NOMO-1 (cell line): ENCODE results near the gene PAWR.

Experiments used
- DNase-seq, 2 experiments: peaks; one replicate each; lab custom pipeline; 2025; ENCODE audit not compliant: unreplicated experiment in 2 of 2; lab: John Stamatoyannopoulos, UW

The PAWR gene

GRCh38 chr12:79690638-79691510 is at the start of gene PAWR:
TSS of gene PAWR (minus strand) at chr12:79690964. CDS start at chr12:79690244, 720 bp downstream.
- DNase-seq = no peak

- DNase-seq = peak in 1 of 2 experiments; percentile 23
These were observed 47.3 kb upstream of the PAWR start for GRCh38 chr12:79737875-79738718.

DNA sequence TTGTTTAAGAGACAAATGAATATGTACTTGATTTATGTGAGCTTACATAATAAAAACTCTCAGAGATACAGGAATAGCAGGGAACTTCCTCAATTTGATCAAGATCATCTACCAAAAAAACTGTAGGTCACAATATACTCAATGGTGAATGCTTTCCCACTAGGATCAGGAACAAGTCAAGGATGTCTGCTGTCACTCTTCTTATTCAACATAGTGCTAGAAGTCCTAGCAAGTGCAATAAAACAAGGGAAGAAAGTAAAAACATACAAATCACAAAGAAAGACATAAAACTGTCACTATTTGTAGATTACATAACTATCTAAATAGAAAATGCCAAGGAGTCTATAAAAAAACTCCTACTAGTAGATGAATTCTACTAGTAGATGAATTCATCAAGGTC is 41.9 kb upstream of the PAWR start:
- DNase-seq = peak in 1 of 2 experiments; percentile 5

GRCh38 chr12:79725987-79726386 is 35.2 kb upstream of the PAWR start:
- DNase-seq = no peak

DNA sequence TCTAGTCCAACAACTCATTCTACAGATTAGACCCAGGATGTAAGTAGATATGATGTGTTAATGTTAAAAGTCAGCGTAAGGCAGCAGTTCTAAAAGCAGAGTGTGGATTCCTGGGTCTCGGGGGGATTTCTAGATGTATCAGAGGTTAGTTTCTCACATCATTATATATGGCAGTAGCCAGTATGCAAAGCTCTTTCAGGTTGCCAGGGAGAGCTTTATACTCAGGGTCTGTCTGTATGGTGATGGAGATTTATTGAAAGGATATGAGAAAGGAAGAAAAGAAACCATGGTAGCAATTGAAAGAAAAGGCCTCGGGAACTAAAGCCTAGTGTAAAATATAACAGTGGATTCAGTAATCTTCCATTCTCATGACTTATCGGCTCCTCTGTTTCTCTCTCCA is 26.2 kb upstream of the PAWR start:
- DNase-seq = no peak

- no peak for DNase-seq
These were observed 24.5 kb upstream of the PAWR start for GRCh38 chr12:79715308-79715707.

GRCh38 chr12:79710707-79711483 is 20.1 kb upstream of the PAWR start:
- no peak for DNase-seq

DNA sequence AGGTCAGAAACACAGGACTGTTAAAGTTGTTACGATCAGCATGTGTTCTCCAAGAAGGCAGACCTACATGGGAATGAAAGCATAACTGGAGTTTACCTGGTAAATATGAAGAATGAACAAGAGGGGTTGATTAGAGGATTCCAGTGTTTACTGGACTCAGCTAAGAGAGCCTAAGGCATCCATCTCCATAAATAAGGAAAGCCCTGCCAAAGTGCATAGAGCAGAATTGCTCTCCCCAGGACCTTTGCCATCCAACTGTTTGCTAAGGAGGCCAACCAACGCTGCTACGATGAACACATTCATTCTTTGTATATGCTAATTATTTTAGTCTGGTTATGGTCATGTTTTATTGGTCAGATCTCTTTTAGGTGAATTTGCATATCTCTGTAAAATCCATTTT is 17.1 kb upstream of the PAWR start:
- DNase-seq = no peak

DNA sequence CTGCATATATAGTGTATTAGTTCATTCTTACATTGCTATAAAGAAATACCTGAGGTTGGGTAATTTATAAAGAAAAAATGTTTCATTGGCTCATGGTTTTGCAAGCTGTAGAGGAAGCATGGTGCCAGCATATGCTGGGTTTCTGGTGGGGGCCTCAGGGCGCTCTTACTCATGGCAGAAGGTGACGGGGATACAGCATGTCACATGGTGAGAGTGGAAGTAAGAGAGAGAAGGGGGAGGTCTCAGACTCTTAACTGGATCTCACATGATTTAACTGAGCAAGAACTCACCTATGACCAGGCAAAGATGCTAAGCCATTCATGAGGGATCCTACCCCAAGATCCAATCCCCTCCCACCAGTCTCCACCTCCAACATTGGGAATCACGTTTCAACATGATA is 15.9 kb upstream of the PAWR start:
- no peak for DNase-seq

- no peak for DNase-seq
These were observed 15.4 kb upstream of the PAWR start for GRCh38 chr12:79706156-79706555.

DNA sequence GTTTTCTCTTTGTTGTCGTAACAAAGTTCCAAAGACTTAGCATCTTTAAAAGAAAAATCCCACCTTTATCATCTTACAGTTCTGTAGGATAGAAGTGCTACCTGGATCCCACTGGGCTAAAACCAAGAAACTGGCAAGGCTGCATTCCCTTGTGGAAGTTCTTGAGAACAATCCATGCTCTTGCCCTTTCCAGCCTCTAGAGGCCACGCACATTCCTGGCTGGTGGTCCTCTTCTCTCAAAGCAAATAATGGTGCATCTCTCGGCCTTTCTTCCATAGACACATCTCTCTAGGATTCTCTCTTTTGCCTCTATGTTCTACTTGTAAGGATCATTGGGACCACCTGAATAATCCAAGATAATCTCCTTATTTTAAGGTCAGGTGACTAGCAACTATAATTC is 8.2 kb upstream of the PAWR start:
- DNase-seq = no peak

DNA sequence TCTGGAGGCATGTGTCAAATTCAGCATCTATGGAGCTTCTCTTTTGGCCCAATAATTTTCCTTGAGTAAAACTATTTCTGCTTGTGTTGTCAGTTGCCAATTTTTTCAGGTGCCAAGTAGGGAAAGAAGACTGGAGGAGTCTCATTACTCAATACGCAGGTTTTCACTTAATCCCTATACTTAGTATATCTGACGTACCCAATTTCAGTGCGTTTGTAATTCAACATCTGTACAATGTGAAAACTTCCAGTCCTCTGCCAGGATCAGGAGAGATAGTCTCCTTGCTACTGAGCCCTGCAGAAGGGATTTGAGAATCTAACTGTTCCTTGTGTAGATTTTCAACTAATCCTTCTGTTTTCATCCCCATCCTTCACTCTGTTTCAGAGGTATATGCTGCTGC is 5.7 kb upstream of the PAWR start:
- no peak for DNase-seq

DNA sequence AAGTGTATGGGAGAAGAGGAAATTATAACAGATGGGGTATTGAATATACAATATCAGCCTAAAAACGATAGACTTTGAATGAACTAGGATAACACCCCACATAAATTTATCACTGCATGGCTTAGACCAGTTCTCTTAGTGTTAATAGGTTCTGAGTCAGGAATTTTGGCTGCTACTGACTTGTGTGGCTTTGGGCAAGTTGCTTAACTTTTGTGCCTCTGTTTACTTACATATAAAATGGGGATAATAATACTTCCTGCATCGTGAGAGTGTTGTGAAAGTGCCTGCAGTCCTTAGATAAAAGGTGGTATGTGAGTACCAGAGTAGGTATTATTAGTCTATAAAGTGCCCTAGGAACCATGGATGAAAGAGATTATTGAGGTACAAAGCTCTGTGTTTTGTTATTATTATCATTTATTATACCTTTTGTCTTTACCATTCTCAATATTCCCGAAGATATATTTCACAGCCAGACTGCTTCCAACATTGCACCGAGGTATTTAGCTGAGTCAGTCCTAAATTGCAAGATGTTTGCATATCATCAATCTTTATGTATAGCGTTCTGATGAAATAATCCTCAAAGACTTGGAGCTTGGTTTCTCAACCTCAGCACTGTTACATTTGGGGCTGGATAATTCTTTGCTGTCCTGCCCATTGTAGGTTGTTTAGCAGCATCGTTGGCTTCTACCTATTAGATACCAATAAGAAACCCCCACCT is 2.3 kb upstream of the PAWR start:
- no peak for DNase-seq

DNA sequence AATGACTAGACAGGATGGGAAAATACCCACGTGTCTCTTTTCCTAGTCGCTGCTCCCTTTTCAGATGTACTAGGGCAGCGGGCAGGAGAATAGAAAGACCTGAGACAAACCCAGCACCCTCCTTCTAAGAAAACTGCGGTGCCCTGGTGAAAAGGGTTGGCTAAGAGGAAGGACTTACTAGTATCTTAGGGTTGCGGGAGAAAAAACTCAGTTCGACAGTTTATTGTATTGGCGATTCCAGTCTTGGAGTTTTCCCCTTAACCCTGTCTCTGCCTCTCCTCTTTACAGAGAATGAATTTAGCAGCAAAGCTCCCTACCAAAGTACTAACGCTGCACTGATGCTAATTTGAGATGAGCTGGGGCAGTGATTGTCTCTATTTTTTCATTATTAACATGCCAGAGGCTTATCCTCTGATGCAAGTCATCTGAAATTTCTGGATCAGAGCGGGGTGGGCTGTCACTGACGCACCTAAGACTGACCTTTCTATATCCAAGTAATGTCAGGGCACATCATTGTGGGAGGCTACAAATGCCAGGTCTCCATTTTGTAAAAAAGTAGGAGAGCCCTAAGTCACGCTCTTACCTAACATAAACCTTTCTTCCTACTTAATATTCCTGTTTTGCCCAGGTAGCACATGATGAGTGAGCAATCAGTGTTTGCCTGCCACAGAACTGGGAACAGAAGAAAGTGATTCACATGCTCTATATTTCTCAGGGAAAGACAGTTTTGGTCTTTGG is 916 bp upstream of the PAWR start:
- no peak for DNase-seq

DNA sequence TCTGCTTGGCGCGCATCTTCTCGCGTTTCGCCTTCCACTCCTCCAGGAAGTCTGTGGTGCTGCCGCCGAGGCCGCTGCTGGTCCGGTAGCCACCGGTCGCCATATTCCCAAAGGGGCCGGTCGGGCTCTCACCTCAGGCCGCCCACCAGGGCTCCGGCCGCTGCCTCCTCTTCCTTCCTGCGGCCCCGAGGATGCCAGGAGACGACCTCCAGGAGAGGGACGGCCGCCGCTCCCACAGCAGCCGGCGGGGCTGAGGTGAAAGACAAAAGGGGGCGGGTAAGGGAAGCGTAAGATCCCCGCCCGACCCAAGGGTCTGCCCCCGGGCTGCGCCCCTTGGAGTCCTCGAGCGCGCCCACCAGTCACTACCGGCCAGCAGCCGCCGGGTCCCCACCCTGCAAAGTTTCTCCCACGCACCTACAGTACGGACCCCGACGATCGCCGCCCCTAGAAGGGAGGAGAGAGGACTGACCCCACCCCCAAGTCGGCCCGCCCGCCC is 574 bp downstream of the PAWR start:
- no peak for DNase-seq

DNA sequence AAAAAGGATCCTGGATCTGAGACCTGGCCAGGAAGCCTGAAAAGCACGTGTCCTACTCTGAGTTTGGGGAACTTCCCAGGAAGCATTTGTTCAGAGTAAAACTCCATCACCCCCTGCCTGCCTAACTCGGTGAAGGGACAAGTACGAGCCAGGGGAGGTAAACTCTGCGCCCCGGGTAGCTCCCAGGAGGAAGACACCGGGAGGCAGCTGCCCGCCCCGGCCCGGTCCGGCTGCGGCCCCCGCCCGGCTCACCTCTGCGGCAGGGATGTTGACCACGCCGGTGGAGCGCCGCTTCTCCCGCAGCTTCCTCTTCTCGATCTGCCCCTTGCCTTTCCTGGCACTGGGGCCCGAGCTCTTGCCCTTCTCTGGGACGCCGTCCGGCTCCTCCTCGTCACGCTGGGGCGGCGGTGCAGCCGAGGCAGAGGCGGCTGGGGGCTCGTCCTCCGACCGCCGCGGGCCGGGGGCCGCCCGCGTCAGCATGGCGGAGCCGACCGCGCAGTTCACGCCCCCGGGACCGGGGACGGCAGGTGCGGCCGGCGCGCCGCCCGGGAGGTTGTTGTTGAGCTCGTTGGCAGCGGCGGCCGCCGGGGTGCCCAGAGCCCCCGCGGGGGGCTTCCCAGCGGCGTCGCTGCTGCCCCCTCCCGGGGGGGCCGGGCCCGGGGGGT is 1.2 kb downstream of the PAWR start:
- DNase-seq = peak in 1 of 2 experiments; percentile 24

DNA sequence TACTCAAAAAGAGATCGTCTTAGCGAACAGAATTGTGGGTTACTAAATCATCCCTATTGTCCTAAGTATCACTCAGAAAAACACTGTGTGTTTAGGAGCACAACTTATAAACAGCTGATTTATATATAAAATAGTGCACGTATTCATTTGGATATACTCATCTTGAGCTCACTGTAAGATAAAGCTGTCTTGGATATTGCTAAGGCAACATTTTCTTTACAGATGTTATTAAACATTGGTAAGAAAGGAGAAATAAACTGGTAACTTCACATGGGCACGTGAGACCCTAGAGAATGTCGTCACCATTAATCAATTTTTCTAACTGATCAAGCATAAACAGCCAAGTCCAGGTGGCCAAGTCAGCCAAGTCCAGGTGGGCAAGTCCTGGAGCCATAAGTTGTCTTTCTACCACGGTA is 1.7 kb downstream of the PAWR start:
- DNase-seq = no peak

GRCh38 chr12:79688376-79689060 is 2.2 kb downstream of the PAWR start:
- no peak for DNase-seq
